ENCODE data around the gene NPAS3.

DNA sequence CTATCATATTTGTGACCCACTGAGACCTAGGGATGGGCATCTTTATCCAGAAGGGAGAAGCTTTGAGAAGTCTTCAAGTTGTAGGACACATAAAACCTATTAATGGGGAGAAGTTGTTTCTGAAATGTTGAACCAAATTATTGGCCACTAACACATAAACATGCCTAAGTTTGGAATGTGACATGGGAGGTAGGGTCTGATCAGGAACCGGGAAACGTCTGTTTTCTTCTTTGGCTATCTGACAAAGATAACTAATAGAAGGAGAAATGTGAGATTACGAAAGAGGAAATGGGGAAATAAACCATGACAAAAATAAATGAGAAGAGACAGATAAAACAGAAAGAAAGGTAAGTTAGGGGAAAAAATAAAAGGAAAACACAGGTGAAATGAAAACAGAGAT lies 586.9 kb downstream of the NPAS3 start:
- TF ChIP-seq, protein P1, sequence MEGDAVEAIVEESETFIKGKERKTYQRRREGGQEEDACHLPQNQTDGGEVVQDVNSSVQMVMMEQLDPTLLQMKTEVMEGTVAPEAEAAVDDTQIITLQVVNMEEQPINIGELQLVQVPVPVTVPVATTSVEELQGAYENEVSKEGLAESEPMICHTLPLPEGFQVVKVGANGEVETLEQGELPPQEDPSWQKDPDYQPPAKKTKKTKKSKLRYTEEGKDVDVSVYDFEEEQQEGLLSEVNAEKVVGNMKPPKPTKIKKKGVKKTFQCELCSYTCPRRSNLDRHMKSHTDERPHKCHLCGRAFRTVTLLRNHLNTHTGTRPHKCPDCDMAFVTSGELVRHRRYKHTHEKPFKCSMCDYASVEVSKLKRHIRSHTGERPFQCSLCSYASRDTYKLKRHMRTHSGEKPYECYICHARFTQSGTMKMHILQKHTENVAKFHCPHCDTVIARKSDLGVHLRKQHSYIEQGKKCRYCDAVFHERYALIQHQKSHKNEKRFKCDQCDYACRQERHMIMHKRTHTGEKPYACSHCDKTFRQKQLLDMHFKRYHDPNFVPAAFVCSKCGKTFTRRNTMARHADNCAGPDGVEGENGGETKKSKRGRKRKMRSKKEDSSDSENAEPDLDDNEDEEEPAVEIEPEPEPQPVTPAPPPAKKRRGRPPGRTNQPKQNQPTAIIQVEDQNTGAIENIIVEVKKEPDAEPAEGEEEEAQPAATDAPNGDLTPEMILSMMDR (IDR thresholded peaks at IDR 0.05): no peak
- TF ChIP-seq POLR2AphosphoS5 (IDR thresholded peaks at IDR 0.05): no peak

All from breast epithelium (tissue), 3 donors.